Activated naive CD4-positive, alpha-beta T cell treated with anti-CD3 and anti-CD28 coated beads, Interleukin-2, amount 50 U/mL, for 72 hours (primary cell): ENCODE data around the gene CAPN12. TPM values are rescaled to one million over a fixed set of nuclear protein-coding genes. Genes with fewer than 3 reads are reported as not detected.

ENCODE experiments used
- ATAC-seq, 2 donors: fragments of 150-1000 bp; cut with Tn5 transposase; 2 replicates each; pipeline ENCODE4 v1.10.0; 2021; ENCODE audit warnings: mild to moderate bottlenecking in 2 of 2, moderate library complexity in 2 of 2
- DNase-seq, 2 donors: peaks; one replicate each; pipeline ENCODE4 v3.0.0; 2021 to 2022; ENCODE audit warnings: low spot score in 2 of 2
- H3K27ac Mint-ChIP-seq, 2 donors: one replicate each; pipeline ENCODE4 v1.8.0; 2022; ENCODE audit warnings: mild to moderate bottlenecking in 2 of 2, mixed read lengths in 2 of 2
- H3K36me3 Mint-ChIP-seq, 2 donors: one replicate each; pipeline ENCODE4 v1.8.0; 2022; ENCODE audit warnings: mixed read lengths in 2 of 2
- H3K9me3 Mint-ChIP-seq, 2 donors: one replicate each; pipeline ENCODE4 v1.8.0; 2022; ENCODE audit warnings: mixed read lengths in 2 of 2
- total RNA-seq, 2 donors: library from RNA; stranded (reverse); gene quantifications; one replicate each; pipeline ENCODE4 v1.2.3, GENCODE V29; 2022

The CAPN12 gene
- total RNA-seq, 2 donors from 2014 or later = 1.6 to 9.0 TPM

- Mint-ChIP-seq H3K36me3 (peaks cover 9 to 14% of the 10 kb centered on the region in 2 donors), H3K9me3 (no peaks in the 10 kb centered on the region), H3K27ac (peak overlapping the region in 1 of 2 donors; percentile 57)
- ATAC-seq (no peak), DNase-seq (no peak)
Measured at GRCh38 chr19:38710416-38710702, 33.9 kb downstream of the CAPN12 start.

GRCh38 chr19:38709671-38710415, 34.4 kb downstream of the CAPN12 start:
- Mint-ChIP-seq H3K9me3 (no peaks in the 10 kb centered on the region), H3K27ac (no peak overlapping the region), H3K36me3 (peaks cover 9 to 14% of the 10 kb centered on the region in 2 donors)
- DNase-seq = no peak
- ATAC-seq = no peak

GRCh38 chr19:38709119-38709518, 35.2 kb downstream of the CAPN12 start:
- DNase-seq = no peak
- no peaks in the 10 kb centered on the region for H3K9me3 Mint-ChIP-seq
- peaks cover 13 to 14% of the 10 kb centered on the region in 2 donors for H3K36me3 Mint-ChIP-seq
- H3K27ac Mint-ChIP-seq = no peak overlapping the region
- no peak for ATAC-seq

GRCh38 chr19:38708413-38709024, 35.8 kb downstream of the CAPN12 start:
- peaks cover 14 to 15% of the 10 kb centered on the region in 2 donors for H3K36me3 Mint-ChIP-seq
- H3K9me3 Mint-ChIP-seq = no peaks in the 10 kb centered on the region
- ATAC-seq (no peak), DNase-seq (no peak)
- peak overlapping the region in 1 of 2 donors; percentile 55 for H3K27ac Mint-ChIP-seq

- ATAC-seq (peak in 1 of 2 donors; percentile 18), DNase-seq (no peak)
- no peaks in the 10 kb centered on the region for H3K9me3 Mint-ChIP-seq
- H3K27ac Mint-ChIP-seq = peak overlapping the region in 1 of 2 donors; percentile 55
- peaks cover 14 to 15% of the 10 kb centered on the region in 2 donors for H3K36me3 Mint-ChIP-seq
Measured at GRCh38 chr19:38707512-38708114, 36.7 kb downstream of the CAPN12 start.

GRCh38 chr19:38706792-38707511, 37.3 kb downstream of the CAPN12 start:
- peak overlapping the region in 1 of 2 donors; percentile 72 for H3K27ac Mint-ChIP-seq
- no peaks in the 10 kb centered on the region for H3K9me3 Mint-ChIP-seq
- ATAC-seq = no peak
- no peak for DNase-seq
- H3K36me3 Mint-ChIP-seq = peaks cover 14 to 15% of the 10 kb centered on the region in 2 donors

- Mint-ChIP-seq H3K9me3 (no peaks in the 10 kb centered on the region), H3K36me3 (peaks cover 4 to 15% of the 10 kb centered on the region in 2 donors), H3K27ac (no peak overlapping the region)
- DNase-seq (no peak), ATAC-seq (no peak)
Measured at GRCh38 chr19:38705197-38706019, 38.9 kb downstream of the CAPN12 start.

- ATAC-seq = no peak
- H3K27ac Mint-ChIP-seq = peak overlapping the region in 1 of 2 donors; percentile 37
- H3K9me3 Mint-ChIP-seq = no peaks in the 10 kb centered on the region
- DNase-seq = no peak
- peaks cover 0 to 15% of the 10 kb centered on the region in 2 donors for H3K36me3 Mint-ChIP-seq
Measured at GRCh38 chr19:38704488-38705026, 39.7 kb downstream of the CAPN12 start.

- ATAC-seq = no peak
Measured at GRCh38 chr19:38703509-38703908, 40.8 kb downstream of the CAPN12 start.

GRCh38 chr19:38702278-38702677, 42.0 kb downstream of the CAPN12 start:
- ATAC-seq = no peak
- Mint-ChIP-seq H3K27ac (no peak overlapping the region), H3K36me3 (peaks cover 0 to 14% of the 10 kb centered on the region in 2 donors), H3K9me3 (no peaks in the 10 kb centered on the region)
- DNase-seq = no peak

More at GRCh38 chr19:38703509-38703908, 40.8 kb downstream of the CAPN12 start:
- peaks cover 0 to 15% of the 10 kb centered on the region in 2 donors for H3K36me3 Mint-ChIP-seq
- H3K27ac Mint-ChIP-seq = no peak overlapping the region
- DNase-seq = no peak
- no peaks in the 10 kb centered on the region for H3K9me3 Mint-ChIP-seq

- Mint-ChIP-seq H3K9me3 (no peaks in the 10 kb centered on the region), H3K36me3 (peaks cover 0 to 7% of the 10 kb centered on the region in 2 donors), H3K27ac (no peak overlapping the region)
- ATAC-seq (no peak), DNase-seq (no peak)
Measured at GRCh38 chr19:38701455-38702063, 42.7 kb downstream of the CAPN12 start.

GRCh38 chr19:38700902-38701454, 43.3 kb downstream of the CAPN12 start:
- ATAC-seq (no peak), DNase-seq (no peak)
- Mint-ChIP-seq H3K27ac (no peak overlapping the region), H3K9me3 (no peaks in the 10 kb centered on the region), H3K36me3 (peaks cover 0 to 6% of the 10 kb centered on the region in 2 donors)

- DNase-seq = no peak
- no peak overlapping the region for H3K27ac Mint-ChIP-seq
- no peaks in the 10 kb centered on the region for H3K9me3 Mint-ChIP-seq
- ATAC-seq = no peak
- H3K36me3 Mint-ChIP-seq = peaks cover 0 to 6% of the 10 kb centered on the region in 2 donors
Measured at GRCh38 chr19:38700350-38700901, 43.8 kb downstream of the CAPN12 start.

- Mint-ChIP-seq H3K9me3 (no peaks in the 10 kb centered on the region), H3K27ac (no peak overlapping the region), H3K36me3 (peaks cover 0 to 6% of the 10 kb centered on the region in 2 donors)
- ATAC-seq (no peak), DNase-seq (no peak)
Measured at GRCh38 chr19:38699647-38700349, 44.5 kb downstream of the CAPN12 start.

- Mint-ChIP-seq H3K27ac (peak overlapping the region in 1 of 2 donors; percentile 50), H3K36me3 (peaks cover 0 to 1% of the 10 kb centered on the region in 2 donors), H3K9me3 (no peaks in the 10 kb centered on the region)
- DNase-seq = no peak
- peak; percentile 13 to 40 for ATAC-seq
Measured at GRCh38 chr19:38699027-38699346, 45.3 kb downstream of the CAPN12 start.
